Activated CD4-positive, alpha-beta T cell treated with anti-CD3 and anti-CD28 coated beads, Interleukin-2, amount 10 ng/mL, durations not matched to agents 24 days and 14 days (primary cell): ENCODE results near the gene MAGI1. TPM values are rescaled to one million over a fixed set of nuclear protein-coding genes. Genes with fewer than 3 reads are reported as not detected.

Experiments used
- DNase-seq: peaks from one replicate; pipeline ENCODE4 v3.0.0; 2022
- H3K27ac Mint-ChIP-seq: one replicate; pipeline ENCODE4 v1.8.0; 2022; ENCODE audit warnings: mild to moderate bottlenecking, mixed read lengths
- H3K27me3 Mint-ChIP-seq: one replicate; pipeline ENCODE4 v1.8.0; 2022; ENCODE audit warnings: mixed read lengths
- H3K36me3 Mint-ChIP-seq: one replicate; pipeline ENCODE4 v1.8.0; 2022; ENCODE audit warnings: low read depth, mild to moderate bottlenecking, mixed read lengths
- H3K4me1 Mint-ChIP-seq: one replicate; pipeline ENCODE4 v1.8.0; 2021; ENCODE audit warnings: mixed read lengths
- H3K4me3 Mint-ChIP-seq: one replicate; pipeline ENCODE4 v1.8.0; 2022; ENCODE audit warnings: mild to moderate bottlenecking, moderate library complexity, mixed read lengths
- H3K9me3 Mint-ChIP-seq: one replicate; pipeline ENCODE4 v1.8.0; 2021; ENCODE audit warnings: mixed read lengths
- intact Hi-C: fragments of 100-400 bp; cut with micrococcal nuclease; formaldehyde crosslinking; loops from one replicate; pipeline ENCODE4 v1.15.1; 2023
- total RNA-seq: library from RNA; stranded (reverse); gene quantifications from 2 replicates; pipeline ENCODE4 v1.2.3, GENCODE V29; 2022

Gene MAGI1
- total RNA-seq, 1 donor from 2014 or later: 2.0 TPM

DNA sequence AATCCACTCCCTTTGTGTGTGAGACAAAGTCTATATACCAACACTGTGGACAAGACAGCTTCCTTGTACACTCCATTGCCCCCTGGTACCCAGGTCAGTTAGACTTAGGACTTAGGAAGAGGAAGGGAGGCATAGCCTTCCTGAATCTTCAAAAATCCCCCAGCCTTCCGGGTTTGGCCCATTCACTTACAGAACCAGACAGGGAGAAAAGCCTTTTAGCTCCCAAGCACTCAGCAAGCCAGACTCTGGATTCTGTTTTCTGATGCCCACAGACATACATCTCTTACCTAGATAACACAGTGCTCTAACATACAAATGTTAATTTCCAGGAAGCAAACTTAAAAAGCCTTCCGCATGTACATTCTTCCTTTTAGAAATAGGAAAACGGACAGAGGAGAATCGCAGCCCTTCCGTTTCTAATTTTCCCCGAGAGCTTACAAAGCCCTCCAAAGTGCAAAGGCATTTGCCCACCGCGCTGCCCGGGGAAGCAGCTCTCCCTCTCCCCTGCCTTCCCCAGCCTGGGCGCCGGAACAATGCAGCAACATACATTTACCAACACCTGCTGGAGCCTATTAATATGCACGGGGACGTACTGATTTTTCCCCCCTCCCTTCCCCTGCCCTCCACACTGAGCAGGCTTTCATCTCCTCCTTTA lies 442.0 kb downstream of the MAGI1 start:
- Mint-ChIP-seq H3K9me3 (no peaks in the 10 kb centered on the region), H3K27me3 (peaks cover 8% of the 10 kb centered on the region), H3K27ac (no peak overlapping the region), H3K4me3 (no peak overlapping the region), H3K36me3 (no peaks in the 10 kb centered on the region), H3K4me1 (no peaks in the 10 kb centered on the region)
- intact Hi-C loops: no loop called here
- no peak for DNase-seq

DNA sequence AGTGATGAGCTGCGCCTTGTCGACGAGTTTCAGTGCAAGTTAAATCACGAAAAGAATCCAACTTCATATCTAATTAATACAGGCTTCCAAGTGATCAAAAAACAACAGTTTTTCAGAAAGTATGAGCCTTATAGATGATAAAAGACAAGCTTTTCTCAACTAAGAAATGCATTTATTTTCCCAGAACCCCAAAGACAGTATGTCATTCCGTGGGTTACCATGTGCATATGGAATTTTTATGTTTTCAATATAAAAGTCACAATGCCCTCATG lies 442.8 kb downstream of the MAGI1 start:
- H3K27me3 Mint-ChIP-seq: peaks cover 8% of the 10 kb centered on the region
- intact Hi-C loops: no loop called here
- no peak for DNase-seq
- no peaks in the 10 kb centered on the region for H3K36me3 Mint-ChIP-seq
- no peaks in the 10 kb centered on the region for H3K4me1 Mint-ChIP-seq
- no peak overlapping the region for H3K27ac Mint-ChIP-seq
- no peaks in the 10 kb centered on the region for H3K9me3 Mint-ChIP-seq
- no peak overlapping the region for H3K4me3 Mint-ChIP-seq

DNA sequence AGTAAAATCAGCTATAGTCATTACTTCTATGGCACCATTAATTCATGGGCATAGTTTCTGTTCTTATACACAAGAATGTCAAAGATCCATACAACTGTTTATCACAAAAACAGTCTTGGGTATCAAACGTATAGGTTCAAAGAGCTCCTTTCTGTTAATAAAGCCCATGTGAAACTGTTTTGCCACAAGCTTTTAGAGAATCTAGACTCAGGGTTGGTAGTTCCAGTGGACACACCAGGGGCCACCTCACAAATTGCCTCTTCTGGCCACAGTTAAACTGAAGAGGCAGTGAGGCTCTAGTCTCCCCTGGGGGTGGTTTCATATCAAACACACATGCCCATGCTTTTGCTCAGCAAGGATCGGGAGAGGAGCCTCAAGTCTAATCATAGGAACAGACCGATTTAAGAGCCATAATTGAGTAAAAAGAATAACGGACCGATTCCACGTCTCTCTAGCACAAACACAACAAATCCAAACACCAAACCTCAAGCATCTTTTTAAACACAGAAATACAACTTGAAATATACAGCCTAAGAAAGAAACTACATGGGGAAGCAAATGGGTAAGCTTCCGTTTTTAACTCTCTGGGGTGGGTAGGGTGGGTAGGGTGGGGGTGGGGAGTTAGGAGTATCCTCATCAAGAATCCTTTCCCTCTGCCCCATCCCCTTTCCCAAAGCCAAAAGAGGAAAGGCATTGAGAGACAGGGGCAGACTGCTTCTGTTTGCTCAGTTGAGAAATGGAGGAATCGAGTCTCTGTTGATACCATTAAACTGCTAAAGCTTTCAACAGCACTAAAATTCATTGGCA lies 443.3 kb downstream of the MAGI1 start:
- Mint-ChIP-seq H3K9me3 (no peaks in the 10 kb centered on the region), H3K27ac (no peak overlapping the region), H3K27me3 (peaks cover 8% of the 10 kb centered on the region), H3K4me3 (no peak overlapping the region), H3K4me1 (no peaks in the 10 kb centered on the region), H3K36me3 (no peaks in the 10 kb centered on the region)
- DNase-seq: no peak
- intact Hi-C loops: no loop called here

DNA sequence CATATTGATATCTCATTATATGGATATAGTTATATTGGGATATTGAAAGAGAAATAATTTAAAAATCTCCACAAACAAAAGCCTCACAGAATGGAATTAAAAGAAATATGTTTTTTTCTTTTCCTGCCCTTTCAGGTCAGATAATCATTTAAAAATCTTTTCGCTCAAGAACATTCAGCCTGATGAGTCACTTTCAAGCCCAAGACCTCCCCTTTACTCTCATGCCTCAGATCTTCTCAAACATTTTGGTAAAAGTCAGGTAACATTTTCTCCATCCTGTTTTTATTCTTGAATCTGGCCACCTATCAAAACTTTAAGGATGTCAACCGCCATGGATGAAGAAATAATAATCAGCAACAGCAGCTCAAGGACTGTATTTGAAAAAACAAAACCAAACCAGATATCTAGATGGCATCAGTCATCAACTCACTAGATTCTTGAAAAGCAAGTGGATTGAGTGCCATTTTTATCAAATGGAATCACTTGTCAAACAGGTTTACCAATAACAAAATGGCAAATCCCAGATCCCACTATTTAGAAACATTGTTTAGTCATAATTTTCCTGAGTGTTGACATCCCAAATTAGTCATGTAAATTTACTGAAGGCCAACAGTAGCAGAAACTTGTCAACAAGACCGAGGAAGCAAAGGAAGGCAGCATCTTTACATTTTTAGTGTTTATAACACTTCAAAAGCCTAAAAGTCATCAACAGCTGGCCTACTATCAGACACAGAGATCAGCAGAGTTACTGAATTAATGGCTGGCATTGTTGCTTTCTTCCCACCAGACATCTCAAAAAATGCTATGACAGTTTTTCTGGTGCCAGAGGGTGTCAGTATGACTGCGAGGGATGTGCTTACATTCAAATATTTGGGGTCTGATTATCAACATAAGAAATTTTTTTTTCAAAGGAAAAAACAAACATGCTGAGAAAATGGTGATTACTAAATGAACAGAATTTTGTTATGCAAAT lies 444.7 kb downstream of the MAGI1 start:
- Mint-ChIP-seq H3K27ac (no peak overlapping the region), H3K4me3 (no peak overlapping the region), H3K36me3 (no peaks in the 10 kb centered on the region), H3K4me1 (no peaks in the 10 kb centered on the region), H3K9me3 (no peaks in the 10 kb centered on the region), H3K27me3 (peaks cover 8% of the 10 kb centered on the region)
- intact Hi-C loops: no loop called here
- DNase-seq: no peak

GRCh38 chr3:65591313-65591712 lies 447.4 kb downstream of the MAGI1 start:
- H3K9me3 Mint-ChIP-seq: no peaks in the 10 kb centered on the region
- no peak for DNase-seq
- no peak overlapping the region for H3K4me3 Mint-ChIP-seq
- H3K27ac Mint-ChIP-seq: no peak overlapping the region
- H3K36me3 Mint-ChIP-seq: no peaks in the 10 kb centered on the region
- intact Hi-C loops: no loop called here
- no peaks in the 10 kb centered on the region for H3K4me1 Mint-ChIP-seq
- H3K27me3 Mint-ChIP-seq: no peaks in the 10 kb centered on the region

DNA sequence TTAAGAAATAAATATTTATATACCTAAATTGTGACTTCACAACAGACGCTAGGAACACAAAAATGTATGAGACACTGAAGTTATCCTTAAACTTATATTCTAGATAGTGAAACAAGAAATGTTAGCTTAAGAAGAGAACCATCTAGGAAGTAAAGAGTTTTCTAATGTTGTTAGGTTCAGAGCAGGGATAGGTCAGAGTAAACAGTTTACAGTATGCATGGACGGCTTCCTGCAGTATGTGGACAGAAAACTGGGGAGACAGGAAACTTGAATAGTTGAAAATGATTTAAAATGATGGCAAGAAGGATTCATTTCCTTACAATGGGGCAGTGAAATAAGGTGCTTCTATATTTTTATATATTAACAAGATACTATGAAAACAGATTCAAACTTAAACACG lies 449.8 kb downstream of the MAGI1 start:
- DNase-seq: no peak
- intact Hi-C loops: no loop called here
- no peaks in the 10 kb centered on the region for H3K36me3 Mint-ChIP-seq
- no peak overlapping the region for H3K4me3 Mint-ChIP-seq
- no peaks in the 10 kb centered on the region for H3K9me3 Mint-ChIP-seq
- H3K27me3 Mint-ChIP-seq: no peaks in the 10 kb centered on the region
- H3K27ac Mint-ChIP-seq: no peak overlapping the region
- no peaks in the 10 kb centered on the region for H3K4me1 Mint-ChIP-seq

GRCh38 chr3:65587650-65588439 lies 450.9 kb downstream of the MAGI1 start:
- Mint-ChIP-seq H3K27me3 (no peaks in the 10 kb centered on the region), H3K4me3 (no peak overlapping the region), H3K36me3 (no peaks in the 10 kb centered on the region), H3K27ac (no peak overlapping the region), H3K4me1 (no peaks in the 10 kb centered on the region), H3K9me3 (no peaks in the 10 kb centered on the region)
- DNase-seq: no peak
- intact Hi-C loops: no loop called here

DNA sequence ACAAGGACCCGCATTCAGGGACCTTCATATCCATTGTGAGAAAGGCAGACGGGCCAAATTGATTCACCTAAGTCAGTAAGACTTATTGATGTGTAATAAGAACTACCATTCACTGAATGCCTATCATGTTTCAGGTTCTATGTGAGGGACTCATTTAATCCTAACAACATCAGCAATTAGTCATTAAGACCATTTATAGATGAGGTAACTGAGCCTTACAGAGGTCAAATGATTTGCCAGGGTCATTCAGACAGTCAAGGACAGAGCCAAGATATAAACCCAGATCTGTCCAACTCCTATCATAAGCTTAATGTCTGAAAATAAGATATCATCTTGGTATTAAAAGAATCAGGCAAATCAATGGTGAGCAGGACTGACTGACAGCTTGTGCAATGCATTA lies 453.8 kb downstream of the MAGI1 start:
- Mint-ChIP-seq H3K27me3 (no peaks in the 10 kb centered on the region), H3K4me1 (no peaks in the 10 kb centered on the region), H3K4me3 (no peak overlapping the region), H3K9me3 (no peaks in the 10 kb centered on the region), H3K27ac (no peak overlapping the region), H3K36me3 (no peaks in the 10 kb centered on the region)
- DNase-seq: no peak
- intact Hi-C loops: no loop called here

- H3K27ac Mint-ChIP-seq: no peak overlapping the region
- no peaks in the 10 kb centered on the region for H3K27me3 Mint-ChIP-seq
- no peaks in the 10 kb centered on the region for H3K36me3 Mint-ChIP-seq
- no peaks in the 10 kb centered on the region for H3K4me1 Mint-ChIP-seq
- H3K9me3 Mint-ChIP-seq: no peaks in the 10 kb centered on the region
- intact Hi-C loops: no loop called here
- H3K4me3 Mint-ChIP-seq: no peak overlapping the region
- no peak for DNase-seq
These were observed 454.7 kb downstream of the MAGI1 start for GRCh38 chr3:65584002-65584401.

- Mint-ChIP-seq H3K27ac (no peak overlapping the region), H3K4me3 (no peak overlapping the region), H3K9me3 (no peaks in the 10 kb centered on the region), H3K36me3 (no peaks in the 10 kb centered on the region), H3K27me3 (no peaks in the 10 kb centered on the region), H3K4me1 (no peaks in the 10 kb centered on the region)
- intact Hi-C loops: no loop called here
- no peak for DNase-seq
These were observed 455.5 kb downstream of the MAGI1 start for GRCh38 chr3:65583188-65583587.

- intact Hi-C loops: no loop called here
- no peaks in the 10 kb centered on the region for H3K36me3 Mint-ChIP-seq
- no peak overlapping the region for H3K27ac Mint-ChIP-seq
- no peaks in the 10 kb centered on the region for H3K4me1 Mint-ChIP-seq
- DNase-seq: no peak
- no peak overlapping the region for H3K4me3 Mint-ChIP-seq
- H3K27me3 Mint-ChIP-seq: no peaks in the 10 kb centered on the region
- no peaks in the 10 kb centered on the region for H3K9me3 Mint-ChIP-seq
These were observed 456.6 kb downstream of the MAGI1 start for GRCh38 chr3:65582012-65582717.

DNA sequence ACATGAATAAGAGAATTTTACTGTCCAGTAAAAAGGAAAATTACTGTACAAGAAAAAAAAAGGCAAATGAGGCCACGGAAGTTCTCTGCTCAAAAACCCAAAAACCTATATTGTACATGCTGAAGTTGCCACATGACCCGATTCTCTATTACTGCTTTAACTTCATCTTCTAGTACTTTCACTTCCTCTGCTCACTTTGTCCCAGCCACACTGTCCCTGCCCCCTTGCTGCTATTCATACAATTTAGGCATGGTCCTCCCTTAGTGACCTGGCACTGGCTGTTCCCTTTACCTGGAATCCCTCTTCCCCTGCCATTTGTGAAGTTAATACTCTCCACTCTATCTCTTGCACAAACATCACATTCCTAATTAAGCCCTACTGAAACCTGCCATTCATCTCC lies 457.4 kb downstream of the MAGI1 start:
- Mint-ChIP-seq H3K4me3 (no peak overlapping the region), H3K27me3 (no peaks in the 10 kb centered on the region), H3K9me3 (no peaks in the 10 kb centered on the region), H3K4me1 (no peaks in the 10 kb centered on the region), H3K27ac (no peak overlapping the region), H3K36me3 (no peaks in the 10 kb centered on the region)
- no peak for DNase-seq
- intact Hi-C loops: no loop called here

GRCh38 chr3:65578861-65579260 lies 459.9 kb downstream of the MAGI1 start:
- Mint-ChIP-seq H3K36me3 (no peaks in the 10 kb centered on the region), H3K27me3 (no peaks in the 10 kb centered on the region), H3K4me1 (no peaks in the 10 kb centered on the region), H3K9me3 (no peaks in the 10 kb centered on the region), H3K4me3 (no peak overlapping the region), H3K27ac (no peak overlapping the region)
- no peak for DNase-seq
- intact Hi-C loops: no loop called here
